Adrenal gland (tissue), 5 donors: ENCODE measurements around the gene PRSS33.

Source experiments
- CTCF ChIP-seq, 6 experiments: fragments of 450-650 bp in 4 of 6; fragments of 200-600 bp in 2 of 6; sonication (generic) in 1 of 6; IDR thresholded peaks; 1 replicate in 5 of 6; 2 replicates in 1 of 6; pipeline versions ENCODE4 v1.5.1 to v1.8.0; 2016 to 2021; ENCODE audit warnings: antibody characterized with exemption in 6 of 6, mild to moderate bottlenecking in 2 of 6, moderate library complexity in 1 of 6
- POLR2A ChIP-seq, 2 donors: fragments of 450-650 bp; IDR thresholded peaks; one replicate each; pipeline ENCODE4 v1.6.1; 2017; ENCODE audit warnings: antibody characterized with exemption in 2 of 2, mild to moderate bottlenecking in 2 of 2, moderate library complexity in 1 of 2
- donor health status: DM: no; HTN: no; CAD: no.

DNA sequence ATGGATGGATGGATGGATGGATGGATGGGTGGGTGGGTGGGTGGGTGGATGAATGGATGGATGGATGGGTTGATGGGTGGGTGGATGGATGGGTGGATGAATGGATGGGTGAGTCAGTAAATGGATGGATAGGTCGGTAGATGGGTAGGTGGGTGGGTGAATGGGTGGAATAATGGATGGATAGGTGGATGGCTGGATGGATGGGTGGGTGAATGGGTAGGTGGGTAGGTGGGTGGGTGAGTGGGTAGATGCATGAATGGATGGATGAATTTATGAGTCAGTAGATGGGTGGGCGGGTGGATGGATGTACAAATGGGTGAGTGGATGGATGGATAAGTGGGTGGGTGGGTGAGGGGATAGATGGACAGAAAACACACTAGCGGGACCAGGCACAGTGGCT, 47.6 kb upstream of the PRSS33 start:
- TF ChIP-seq CTCF (IDR thresholded peaks at IDR 0.05) (no peak), POLR2A (IDR thresholded peaks at IDR 0.05) (no peak)
